Renal cortex interstitium (tissue), 11 donors: ENCODE measurements around the gene TMPRSS9. TPM values are rescaled to one million over a fixed set of nuclear protein-coding genes. Genes with fewer than 3 reads are reported as not detected.
"Not testable (repeated sequence)": the region's sequence is repeated elsewhere in the genome, so short reads cannot be mapped to it uniquely, and the experiment has no call there.

ENCODE experiments used
- DNase-seq, 11 donors: peaks; one replicate each; pipeline ENCODE4 v3.0.0-alpha.2; 2013; ENCODE audit warnings: low read depth in 9 of 11, low spot score in 4 of 11; ENCODE audit errors: extremely low read depth in 1 of 11
- polyA plus RNA-seq, 3 donors: library from polyadenylated mRNA; unstranded; fragments of 120-200 nt; gene quantifications; one replicate each; pipeline ENCODE4 v1.2.1, GENCODE V29; 2013; ENCODE audit not compliant: insufficient read length in 3 of 3

Gene TMPRSS9
- polyA plus RNA-seq, 3 donors = 0.30 to 0.64 (median 0.45) TPM

DNA sequence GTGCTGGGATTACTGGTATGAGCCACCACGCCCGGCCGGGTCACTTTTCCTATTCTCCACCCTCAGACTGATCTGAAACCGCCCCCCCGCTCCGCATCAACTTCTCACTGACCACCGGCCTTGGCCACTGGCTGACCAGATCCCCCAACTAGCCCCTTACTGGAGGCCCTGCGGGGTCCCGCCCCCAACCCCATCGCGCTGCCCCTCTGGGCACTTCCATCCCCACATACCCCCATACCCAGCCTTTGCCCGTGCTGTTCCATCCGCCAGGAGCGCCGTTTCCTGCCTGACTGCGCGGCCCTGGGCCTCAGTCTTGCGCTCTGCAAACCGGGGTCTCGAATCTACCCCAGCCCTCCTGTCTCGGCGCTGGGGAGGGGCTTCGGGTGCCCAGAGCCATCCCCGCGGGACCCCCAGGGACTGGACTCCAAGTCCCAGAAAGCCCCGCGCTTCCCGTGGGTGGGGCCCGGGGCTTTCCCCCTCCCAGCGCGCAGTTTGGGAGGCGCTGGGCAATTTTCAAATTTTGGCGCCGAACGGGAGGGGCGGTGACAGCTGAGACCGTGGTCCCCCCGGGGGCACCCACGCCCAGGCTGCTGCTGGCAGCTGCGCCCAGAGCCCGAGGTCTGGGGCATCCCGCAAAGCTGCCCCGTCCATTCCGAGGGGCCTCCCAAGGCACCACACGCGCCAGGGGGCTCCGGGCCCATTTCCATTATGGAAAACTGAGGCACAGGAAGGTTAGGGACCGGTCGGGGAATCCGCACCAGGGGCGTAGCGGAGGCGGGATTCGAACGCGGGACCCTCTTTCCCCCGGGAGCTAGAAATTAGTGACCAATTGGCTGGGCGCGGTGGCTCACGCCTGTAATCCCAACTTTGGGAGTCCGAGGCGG, 101.9 kb downstream of the TMPRSS9 start:
- peak in 1 of 11 donors; percentile 29 for DNase-seq

- peak; percentile 85 to 97 (median 91) for DNase-seq
Observed at GRCh38 chr19:2462635-2463421, 102.8 kb downstream of the TMPRSS9 start.

- not testable (repeated sequence) for DNase-seq
Observed at GRCh38 chr19:2463694-2464093, 103.6 kb downstream of the TMPRSS9 start.

GRCh38 chr19:2464389-2464788, 104.3 kb downstream of the TMPRSS9 start:
- no peak for DNase-seq

GRCh38 chr19:2468596-2468995, 108.5 kb downstream of the TMPRSS9 start:
- DNase-seq = no peak

GRCh38 chr19:2469102-2469914, 109.2 kb downstream of the TMPRSS9 start:
- DNase-seq = no peak

GRCh38 chr19:2469915-2470200, 109.8 kb downstream of the TMPRSS9 start:
- not testable (repeated sequence) for DNase-seq

DNA sequence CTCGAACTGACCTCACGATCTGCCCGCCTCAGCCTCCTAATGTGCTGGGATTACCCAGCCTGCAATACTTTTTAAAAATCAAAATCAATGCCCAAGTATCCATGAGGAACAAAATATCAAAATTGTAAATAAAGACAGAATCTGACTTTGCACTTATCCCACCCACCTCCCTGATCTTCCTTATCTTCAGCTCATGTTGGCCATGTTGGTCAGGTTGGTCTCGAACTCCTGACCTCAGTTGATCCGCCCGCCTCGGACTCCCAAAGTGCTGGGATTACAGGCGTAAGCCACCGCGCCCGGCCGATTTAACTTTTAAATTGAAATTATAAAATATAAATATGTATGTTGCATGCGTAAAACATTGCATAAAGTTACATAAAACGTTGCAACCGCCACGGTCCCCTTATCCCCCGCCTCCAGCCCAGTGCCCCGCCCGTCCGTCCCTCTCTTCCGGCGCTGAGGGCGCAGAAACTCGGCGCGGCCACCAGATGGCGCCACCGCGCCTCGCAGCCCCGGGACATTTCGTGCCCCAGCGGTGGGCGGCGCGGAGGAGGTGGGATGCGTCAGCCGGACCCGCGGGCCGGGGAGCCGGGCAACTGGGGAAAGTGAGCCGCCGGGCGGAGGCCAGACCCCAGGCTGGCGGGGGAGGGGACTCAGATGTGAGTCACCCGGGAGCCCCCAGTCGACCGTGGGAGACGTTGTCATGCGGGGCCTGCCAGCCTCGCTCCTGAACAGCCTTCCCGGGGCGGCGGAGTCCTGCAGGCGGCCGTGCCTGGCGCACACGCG, 114.4 kb downstream of the TMPRSS9 start:
- peak in 2 of 11 donors; percentile 81 for DNase-seq

GRCh38 chr19:2475018-2475701, 115.1 kb downstream of the TMPRSS9 start:
- no peak for DNase-seq

Other genes starting within 250 kb of the TMPRSS9 start
- 100 to 1,000 TPM; 106 to 126 (median 120) TPM for gene AP3D1, start 208.7 kb upstream of the TMPRSS9 start, polyA plus RNA-seq
- 10 to 100 TPM; 27.1 to 38.5 (median 31.5) TPM for gene DOT1L, start 196.3 kb upstream of the TMPRSS9 start, polyA plus RNA-seq
- gene PLEKHJ1, start 123.9 kb upstream of the TMPRSS9 start, polyA plus RNA-seq = 10 to 100 TPM; 54.6 to 81.6 (median 79.2) TPM
- gene SF3A2, start 123.4 kb upstream of the TMPRSS9 start, polyA plus RNA-seq = 10 to 100 TPM; 63.2 to 93.5 (median 83.5) TPM
- gene AMH, start 110.9 kb upstream of the TMPRSS9 start, polyA plus RNA-seq = 1 to 10 TPM in 2 of 3 donors, under 1 TPM in 1; 0.28 to 4.1 (median 2.8) TPM
- gene JSRP1, start 103.8 kb upstream of the TMPRSS9 start, polyA plus RNA-seq = 1 to 10 TPM in 1 of 3 donors, under 1 TPM in 2; 0.56 to 1.3 (median 0.59) TPM
- gene PEAK3, start 78.1 kb upstream of the TMPRSS9 start, polyA plus RNA-seq = under 1 TPM; 0.09 to 0.17 (median 0.12) TPM
- under 1 TPM in 1 of 3 donors, not detected in 2; 0.11 TPM for gene LINGO3, start 52.1 kb upstream of the TMPRSS9 start, polyA plus RNA-seq
- gene LSM7, start 31.7 kb upstream of the TMPRSS9 start, polyA plus RNA-seq = 100 to 1,000 TPM in 1 of 3 donors, 10 to 100 TPM in 2; 71.4 to 119 (median 87.8) TPM
- gene SPPL2B, start 31.6 kb upstream of the TMPRSS9 start, polyA plus RNA-seq = 100 to 1,000 TPM in 1 of 3 donors, 10 to 100 TPM in 2; 52.5 to 129 (median 80.4) TPM
- gene TIMM13, start 67.3 kb downstream of the TMPRSS9 start, polyA plus RNA-seq = 100 to 1,000 TPM in 1 of 3 donors, 10 to 100 TPM in 2; 56.2 to 107 (median 92.3) TPM
- 10 to 100 TPM; 56.1 to 93.3 (median 60.4) TPM for gene LMNB2, start 96.7 kb downstream of the TMPRSS9 start, polyA plus RNA-seq
- 10 to 100 TPM; 11.2 to 16.2 (median 11.3) TPM for gene GADD45B, start 115.9 kb downstream of the TMPRSS9 start, polyA plus RNA-seq